Cardiac fibroblast (primary cell): ENCODE results near the gene FGF21.
"Not testable (repeated sequence)": the region's sequence is repeated elsewhere in the genome, so short reads cannot be mapped to it uniquely, and the experiment has no call there.

Experiments
- DNase-seq, 2 donors: peaks; one replicate each; pipeline versions ENCODE4 v3.0.0 to v3.0.0-alpha.2; 2010; ENCODE audit warnings: low read depth in 2 of 2
- H3K4me3 ChIP-seq, 2 donors: replicated peaks in 1 of 2; 1 replicate in 1 of 2; 2 replicates in 1 of 2; pipeline ENCODE4 v1.5.1; 2011; ENCODE audit warnings: low read depth in 2 of 2, low read length in 2 of 2, mild to moderate bottlenecking in 2 of 2, moderate library complexity in 1 of 2
- TF ChIP-seq, protein P1 (sequence below): IDR thresholded peaks from one replicate; pipeline ENCODE4 v1.5.1; 2011; ENCODE audit warnings: low read depth, mild to moderate bottlenecking, low read length, inconsistent platforms

The FGF21 gene

DNA sequence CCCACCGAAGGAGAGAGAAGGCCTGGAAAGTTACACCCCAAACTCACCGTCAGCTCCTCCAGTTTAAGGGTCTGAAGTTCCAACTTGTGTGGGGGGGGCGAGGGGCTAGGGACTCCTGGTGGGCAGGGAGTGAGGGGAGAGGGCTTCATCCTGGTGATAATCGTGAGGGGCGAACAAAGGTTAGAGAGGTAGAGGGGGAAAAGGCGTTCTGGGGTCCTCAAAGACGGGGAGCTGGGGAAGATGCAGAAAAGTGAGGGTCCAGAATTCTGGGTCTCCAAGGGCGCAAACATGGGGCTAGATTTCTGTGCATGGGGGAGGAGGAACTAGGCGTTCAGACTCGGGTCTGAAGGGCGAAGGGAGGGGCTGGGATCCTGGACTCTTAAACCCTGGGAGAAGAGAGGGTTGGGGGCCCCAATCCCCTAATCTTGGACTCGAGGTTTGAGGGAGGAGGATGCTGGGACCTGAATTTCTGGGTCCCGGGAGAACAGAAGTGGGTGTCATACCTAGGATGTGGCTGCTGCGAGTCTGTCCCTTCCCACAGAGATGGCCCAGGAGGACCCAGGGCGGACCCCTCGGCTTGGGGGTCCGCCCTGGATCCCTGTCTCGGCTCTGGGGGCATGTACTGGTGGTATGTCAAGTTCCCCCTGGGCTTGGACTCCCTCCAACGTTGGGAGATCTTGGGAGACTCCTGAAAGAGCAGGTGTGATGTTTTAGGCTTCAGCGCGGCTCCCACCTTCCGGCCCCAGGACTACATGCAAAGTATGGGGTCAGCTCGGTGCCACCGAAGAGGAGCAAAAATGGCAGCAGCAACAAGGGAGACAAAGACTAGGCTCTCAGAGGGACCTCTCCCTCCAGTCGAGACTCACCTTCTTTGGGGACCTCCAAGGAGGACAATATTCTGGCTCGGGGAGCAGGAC lies 40.3 kb upstream of the FGF21 start:
- TF ChIP-seq, protein P1, sequence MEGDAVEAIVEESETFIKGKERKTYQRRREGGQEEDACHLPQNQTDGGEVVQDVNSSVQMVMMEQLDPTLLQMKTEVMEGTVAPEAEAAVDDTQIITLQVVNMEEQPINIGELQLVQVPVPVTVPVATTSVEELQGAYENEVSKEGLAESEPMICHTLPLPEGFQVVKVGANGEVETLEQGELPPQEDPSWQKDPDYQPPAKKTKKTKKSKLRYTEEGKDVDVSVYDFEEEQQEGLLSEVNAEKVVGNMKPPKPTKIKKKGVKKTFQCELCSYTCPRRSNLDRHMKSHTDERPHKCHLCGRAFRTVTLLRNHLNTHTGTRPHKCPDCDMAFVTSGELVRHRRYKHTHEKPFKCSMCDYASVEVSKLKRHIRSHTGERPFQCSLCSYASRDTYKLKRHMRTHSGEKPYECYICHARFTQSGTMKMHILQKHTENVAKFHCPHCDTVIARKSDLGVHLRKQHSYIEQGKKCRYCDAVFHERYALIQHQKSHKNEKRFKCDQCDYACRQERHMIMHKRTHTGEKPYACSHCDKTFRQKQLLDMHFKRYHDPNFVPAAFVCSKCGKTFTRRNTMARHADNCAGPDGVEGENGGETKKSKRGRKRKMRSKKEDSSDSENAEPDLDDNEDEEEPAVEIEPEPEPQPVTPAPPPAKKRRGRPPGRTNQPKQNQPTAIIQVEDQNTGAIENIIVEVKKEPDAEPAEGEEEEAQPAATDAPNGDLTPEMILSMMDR: no peak
- no peak for DNase-seq
- H3K4me3 ChIP-seq: peak overlapping the region; percentile 53 to 64

DNA sequence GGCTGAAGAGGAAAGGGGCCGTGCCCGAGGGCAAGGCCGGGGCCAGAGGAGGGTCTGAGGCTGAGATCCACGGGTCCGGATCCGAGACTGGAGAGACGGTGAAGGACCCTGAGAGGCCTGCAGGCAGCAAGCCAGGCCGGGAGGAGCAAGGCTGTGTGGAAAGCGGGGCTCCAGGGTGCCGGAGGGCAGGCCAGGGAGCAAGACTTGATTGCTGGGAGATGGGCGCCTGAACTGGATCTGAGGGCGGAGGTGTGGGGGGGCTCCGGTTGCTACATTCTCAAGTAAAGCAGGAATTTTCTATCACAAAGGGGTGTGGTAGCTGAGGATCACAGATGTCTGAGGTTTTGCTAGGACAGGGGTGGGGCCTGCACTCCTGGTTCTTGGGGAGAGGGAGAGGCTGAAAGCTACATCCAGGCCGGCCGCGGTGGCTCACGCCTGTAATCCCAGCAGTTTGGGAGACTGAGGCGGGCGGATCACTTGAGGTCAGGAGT lies 39.6 kb upstream of the FGF21 start:
- peak overlapping the region; percentile 15 to 64 for H3K4me3 ChIP-seq
- TF ChIP-seq, protein P1: no peak
- peak in 1 of 2 donors; percentile 12 for DNase-seq

DNA sequence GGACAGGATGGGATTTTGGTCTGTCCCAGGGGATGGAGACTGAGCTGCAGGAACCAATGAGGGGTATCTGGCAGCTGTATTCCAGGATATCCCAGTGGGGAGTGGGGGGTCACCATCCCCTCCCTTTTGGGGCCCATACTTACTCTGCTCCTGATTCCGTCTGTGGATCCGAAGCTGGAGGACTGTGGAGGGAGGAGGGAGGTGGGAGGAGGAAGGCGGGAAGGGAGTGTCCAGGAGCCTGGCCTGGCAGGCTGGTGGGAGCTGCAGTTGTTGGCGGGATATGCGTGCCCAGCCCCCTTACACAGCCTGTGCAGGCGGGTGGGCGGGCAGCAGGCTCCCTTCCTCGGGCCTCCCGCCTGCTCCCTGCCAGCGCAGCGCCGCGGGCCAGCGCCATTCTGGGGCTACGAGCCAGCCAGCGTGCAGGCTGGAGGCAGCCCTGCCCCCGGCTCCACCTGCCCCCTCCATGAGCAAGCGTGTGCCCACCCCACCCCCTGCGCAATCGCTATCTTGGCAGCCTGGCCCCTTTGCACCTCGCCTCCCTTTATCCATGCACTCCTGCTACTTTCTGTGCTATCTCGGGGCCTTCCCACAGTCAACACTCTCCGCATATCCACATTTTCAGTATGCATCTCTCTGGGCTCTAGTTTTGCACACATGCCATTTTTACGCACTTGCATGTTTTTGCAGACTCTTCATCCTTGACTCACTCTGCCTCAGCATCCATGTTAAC lies 38.6 kb upstream of the FGF21 start:
- peak overlapping the region; percentile 21 to 26 for H3K4me3 ChIP-seq
- TF ChIP-seq, protein P1: no peak
- peak; percentile 46 to 89 for DNase-seq

DNA sequence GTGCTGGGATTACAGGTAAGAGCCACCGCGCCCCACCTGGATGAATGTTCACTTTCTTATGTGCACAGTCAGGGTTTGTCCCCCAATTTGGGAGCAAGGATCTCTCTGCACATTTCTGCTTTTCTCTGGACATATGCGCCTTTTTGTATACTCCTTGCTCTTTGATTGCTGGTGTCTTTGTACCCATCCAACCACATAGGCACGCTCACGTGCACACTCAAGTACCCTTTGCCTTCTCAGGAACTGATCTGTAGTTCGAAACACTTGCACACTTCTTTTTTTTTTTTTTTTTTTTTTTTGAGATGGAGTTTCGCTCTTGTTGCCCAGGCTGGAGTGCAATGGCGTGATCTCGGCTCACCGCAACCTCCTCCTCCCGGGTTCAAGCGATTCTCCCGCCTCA lies 37.2 kb upstream of the FGF21 start:
- not testable (repeated sequence) for H3K4me3 ChIP-seq, DNase-seq

DNA sequence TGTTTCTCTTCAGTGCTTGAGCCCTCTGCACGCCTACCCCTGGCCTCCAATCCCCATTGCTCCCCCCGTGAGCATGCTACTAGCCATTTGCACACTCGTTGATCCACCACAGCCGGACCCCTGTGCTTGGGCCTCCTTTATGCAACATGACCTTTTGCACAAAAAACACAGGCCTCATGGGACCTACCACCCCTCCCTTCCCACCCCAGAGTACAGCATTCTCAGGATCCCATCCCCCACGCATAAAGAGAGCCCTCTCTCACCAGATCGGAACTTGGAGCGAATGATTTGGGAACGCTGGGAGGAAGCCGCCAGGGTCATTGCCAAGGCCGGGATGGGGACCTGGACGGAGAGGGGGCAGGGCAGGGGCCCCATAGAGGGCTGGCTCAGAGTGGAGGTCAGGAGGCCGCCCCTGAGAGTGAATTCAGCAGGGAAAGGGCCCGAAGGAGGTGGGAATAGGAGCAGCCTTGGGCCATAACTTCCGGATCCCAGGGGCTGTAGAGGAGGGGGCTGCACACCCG lies 36.6 kb upstream of the FGF21 start:
- TF ChIP-seq, protein P1: no peak
- no peak for DNase-seq
- no peak overlapping the region for H3K4me3 ChIP-seq

DNA sequence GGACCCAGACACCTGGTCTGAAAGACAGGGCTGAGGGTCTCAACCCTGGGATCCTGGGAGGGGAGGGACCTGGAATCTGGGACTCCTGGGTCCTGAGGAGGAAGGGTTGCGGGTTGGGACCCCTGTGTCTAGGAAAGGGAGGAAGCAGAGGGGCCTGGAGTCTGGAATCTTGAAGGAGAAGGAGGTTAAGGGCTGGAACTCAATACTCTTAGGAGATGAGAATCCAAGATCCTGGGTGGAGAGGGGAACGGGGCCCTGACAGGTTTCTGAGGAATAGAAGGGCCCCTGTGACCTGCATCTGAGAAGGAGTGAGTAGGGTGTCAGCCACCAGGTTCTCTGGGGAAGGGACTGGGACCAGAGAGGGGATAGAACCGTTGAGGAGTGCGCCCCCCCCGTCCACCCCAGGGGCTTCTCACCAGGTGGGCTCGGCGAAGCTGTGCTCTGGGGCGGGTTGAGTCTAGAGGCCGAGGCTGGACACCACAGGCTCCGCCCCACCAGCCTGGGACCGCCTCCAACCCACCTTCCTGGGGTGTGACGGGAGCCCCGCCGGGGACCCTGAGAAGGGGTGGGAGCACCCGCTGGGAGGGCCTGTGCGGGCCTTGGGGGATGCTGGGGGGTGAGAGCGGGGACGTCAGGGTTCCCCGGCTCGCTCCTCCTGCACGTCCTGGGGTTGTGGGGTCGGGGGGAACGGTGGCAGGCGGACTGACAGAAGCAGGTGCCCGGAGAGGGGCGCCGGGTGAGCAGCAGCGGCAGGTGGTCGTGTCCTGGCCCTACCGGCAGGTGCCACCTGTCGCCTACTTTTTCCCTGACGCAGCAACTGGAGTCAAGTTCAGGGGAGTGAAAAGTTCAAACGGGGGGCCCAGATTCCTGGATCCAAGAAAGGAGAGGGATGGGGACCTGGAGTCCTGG lies 35.8 kb upstream of the FGF21 start, which contains the start of gene MAMSTR:
Gene MAMSTR, minus strand, starts transcription at position 463 of the 909 bp plus-strand sequence. CDS start 694 bp downstream, outside the sequence.
- TF ChIP-seq, protein P1: no peak
- peak within 1 kb of the TSS; percentile 56 to 69 for H3K4me3 ChIP-seq
- DNase-seq: no peak
